ENCODE data around the gene TRAPPC2. TPM values are rescaled to one million over a fixed set of nuclear protein-coding genes. Genes with fewer than 3 reads are reported as not detected.
"Not testable (repeated sequence)": the region's sequence is repeated elsewhere in the genome, so short reads cannot be mapped to it uniquely, and the experiment has no call there.

Gene TRAPPC2
- total RNA-seq, 1 donor from 2014 or later: 25.8 TPM

DNA sequence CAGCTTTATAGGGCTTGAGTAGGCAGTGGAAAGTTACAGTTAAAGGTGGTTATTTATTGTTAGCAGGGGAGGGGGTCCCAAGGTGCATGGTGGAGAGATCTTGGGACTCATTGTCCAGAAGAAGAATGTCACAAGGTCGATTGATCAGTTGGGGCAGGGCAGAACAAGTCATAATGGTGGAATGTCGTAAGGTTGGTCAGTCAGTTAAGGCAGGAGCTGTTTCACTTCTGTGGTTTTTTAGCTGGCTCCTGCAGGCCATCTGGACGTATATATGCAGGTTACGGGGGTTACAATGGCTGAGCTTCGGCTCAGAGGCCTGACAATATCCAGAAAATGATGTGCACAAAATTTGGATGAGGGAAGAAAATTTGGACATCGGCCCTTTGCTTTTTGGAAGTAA is 7.3 kb upstream of the TRAPPC2 start:
- Mint-ChIP-seq H3K4me1 (ENCODE audit: low read depth, unreplicated experiment) (no peaks in the 10 kb centered on the region), H3K9me3 (ENCODE audit: unreplicated experiment) (no peaks in the 10 kb centered on the region), H3K36me3 (ENCODE audit: unreplicated experiment) (no peaks in the 10 kb centered on the region), H3K27ac (ENCODE audit: unreplicated experiment) (no peak overlapping the region), H3K4me3 (ENCODE audit: unreplicated experiment) (no peak overlapping the region), H3K27me3 (ENCODE audit: unreplicated experiment) (no peaks in the 10 kb centered on the region)
- no peak for DNase-seq
- no peak for TF ChIP-seq CTCF (IDR thresholded peaks at IDR 0.05; ENCODE audit: partially characterized antibody, unreplicated experiment)

GRCh38 chrX:13733506-13733905 is 914 bp downstream of the TRAPPC2 start:
- Mint-ChIP-seq H3K4me3 (ENCODE audit: unreplicated experiment) (peak overlapping the region; percentile 97), H3K9me3 (ENCODE audit: unreplicated experiment) (peaks cover 5% of the 10 kb centered on the region), H3K36me3 (ENCODE audit: unreplicated experiment) (no peaks in the 10 kb centered on the region), H3K4me1 (ENCODE audit: low read depth, unreplicated experiment) (peaks cover 12% of the 10 kb centered on the region), H3K27ac (ENCODE audit: unreplicated experiment) (peak overlapping the region; percentile 94), H3K27me3 (ENCODE audit: unreplicated experiment) (peaks cover 7% of the 10 kb centered on the region)
- TF ChIP-seq CTCF (IDR thresholded peaks at IDR 0.05; ENCODE audit: partially characterized antibody, unreplicated experiment): no peak
- no peak for DNase-seq

DNA sequence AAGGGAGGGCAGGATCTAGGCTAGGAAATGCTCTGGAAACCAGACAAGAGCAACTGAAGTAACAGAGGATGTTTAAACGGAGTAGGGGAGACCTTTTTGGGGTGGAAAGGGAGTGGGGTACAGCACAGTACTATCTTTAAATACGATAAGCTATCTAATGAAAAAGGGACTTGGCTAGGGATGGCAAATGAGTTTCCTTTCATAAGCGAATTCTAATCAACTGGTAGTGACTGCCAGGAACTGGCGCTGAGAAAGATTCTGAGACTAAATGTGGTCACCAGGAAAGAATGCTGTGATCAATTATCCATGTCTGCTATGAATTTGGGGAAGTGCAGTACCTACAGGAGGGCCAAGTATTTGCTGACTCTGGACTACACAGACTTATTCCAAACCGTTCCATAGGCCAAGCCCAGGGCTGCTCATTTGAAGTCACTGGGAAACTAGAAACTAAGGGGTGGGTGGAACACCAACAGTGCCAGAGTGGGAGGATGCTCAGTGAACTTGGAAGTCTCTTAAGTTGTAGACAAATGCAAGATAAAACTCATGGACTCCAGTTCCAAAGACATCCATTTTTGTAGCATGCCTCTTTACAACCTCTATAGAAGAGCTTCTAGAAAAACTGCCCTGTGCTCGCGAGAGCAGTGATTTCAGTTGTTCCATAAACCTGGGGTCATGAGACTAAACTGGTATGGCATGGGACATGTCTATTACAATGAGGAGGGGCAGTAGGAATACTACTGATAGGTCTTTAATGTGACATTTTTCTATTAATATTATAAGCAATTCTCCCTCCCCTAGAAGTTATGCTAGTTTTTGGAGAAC is 2.0 kb downstream of the TRAPPC2 start:
- Mint-ChIP-seq H3K9me3 (ENCODE audit: unreplicated experiment) (peaks cover 5% of the 10 kb centered on the region), H3K27ac (ENCODE audit: unreplicated experiment) (no peak overlapping the region), H3K4me3 (ENCODE audit: unreplicated experiment) (peak overlapping the region; percentile 36), H3K4me1 (ENCODE audit: low read depth, unreplicated experiment) (peaks cover 12% of the 10 kb centered on the region), H3K36me3 (ENCODE audit: unreplicated experiment) (no peaks in the 10 kb centered on the region), H3K27me3 (ENCODE audit: unreplicated experiment) (peaks cover 7% of the 10 kb centered on the region)
- no peak for TF ChIP-seq CTCF (IDR thresholded peaks at IDR 0.05; ENCODE audit: partially characterized antibody, unreplicated experiment)
- DNase-seq: no peak

GRCh38 chrX:13730523-13730922 is 3.9 kb downstream of the TRAPPC2 start:
- H3K4me3 Mint-ChIP-seq (ENCODE audit: unreplicated experiment); DNase-seq; H3K36me3 Mint-ChIP-seq (ENCODE audit: unreplicated experiment); H3K9me3 Mint-ChIP-seq (ENCODE audit: unreplicated experiment); H3K27me3 Mint-ChIP-seq (ENCODE audit: unreplicated experiment); H3K27ac Mint-ChIP-seq (ENCODE audit: unreplicated experiment): not testable (repeated sequence)
- H3K4me1 Mint-ChIP-seq (ENCODE audit: low read depth, unreplicated experiment): peaks cover 12% of the 10 kb centered on the region

GRCh38 chrX:13726583-13726982 is 7.8 kb downstream of the TRAPPC2 start:
- H3K4me1 Mint-ChIP-seq (ENCODE audit: low read depth, unreplicated experiment); H3K9me3 Mint-ChIP-seq (ENCODE audit: unreplicated experiment); H3K27ac Mint-ChIP-seq (ENCODE audit: unreplicated experiment); DNase-seq; H3K4me3 Mint-ChIP-seq (ENCODE audit: unreplicated experiment); H3K27me3 Mint-ChIP-seq (ENCODE audit: unreplicated experiment); H3K36me3 Mint-ChIP-seq (ENCODE audit: unreplicated experiment): not testable (repeated sequence)

DNA sequence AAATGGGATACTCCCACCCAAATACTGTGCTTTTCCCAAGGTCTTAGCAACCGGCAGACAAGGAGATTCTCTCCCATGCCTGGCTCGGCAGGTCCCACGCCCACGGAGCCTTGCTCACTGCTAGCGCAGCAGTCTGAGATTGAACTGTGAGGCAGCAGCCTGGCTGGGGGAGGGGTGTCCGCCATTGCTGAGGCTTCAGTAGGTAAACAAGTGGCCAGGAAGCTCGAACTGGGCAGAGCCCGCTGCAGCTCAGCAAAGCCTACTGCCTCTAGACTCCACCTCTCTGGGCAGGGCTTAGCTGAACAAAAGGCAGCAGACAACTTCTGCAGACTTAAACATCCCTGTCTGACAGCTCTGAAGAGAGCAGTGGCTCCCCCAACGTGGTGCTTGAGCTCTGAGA is 9.5 kb downstream of the TRAPPC2 start:
- H3K4me3 Mint-ChIP-seq (ENCODE audit: unreplicated experiment); H3K36me3 Mint-ChIP-seq (ENCODE audit: unreplicated experiment); H3K27ac Mint-ChIP-seq (ENCODE audit: unreplicated experiment); DNase-seq; H3K4me1 Mint-ChIP-seq (ENCODE audit: low read depth, unreplicated experiment); H3K9me3 Mint-ChIP-seq (ENCODE audit: unreplicated experiment); H3K27me3 Mint-ChIP-seq (ENCODE audit: unreplicated experiment): not testable (repeated sequence)

Measured in glutamatergic neuron (in vitro differentiated cells).